GM12892 (cell line): ENCODE measurements around the gene ZDHHC6.

Source experiments
- POLR2A ChIP-seq: IDR thresholded peaks from 2 replicates; pipeline ENCODE4 v1.6.1; 2011; ENCODE audit warnings: low read depth, low read length, control low read depth
- POLR2AphosphoS5 ChIP-seq: IDR thresholded peaks from 2 replicates; pipeline ENCODE4 v1.6.1; 2011; ENCODE audit warnings: low read depth, low read length, control low read depth

GRCh38 chr10:112402917-112403316 lies 43.8 kb downstream of the ZDHHC6 start:
- no peak for TF ChIP-seq POLR2AphosphoS5
- TF ChIP-seq POLR2A = no peak
